GM23248 (cell line): ENCODE data around the gene PRR5.

Source experiments
- EZH2 ChIP-seq: fragments of 200-600 bp; sonication (generic); IDR thresholded peaks from 2 replicates; pipeline ENCODE4 v1.6.1; 2018; ENCODE audit warnings: antibody characterized with exemption, mild to moderate bottlenecking; ENCODE audit not compliant: insufficient read depth, poor library complexity, severe bottlenecking
- EZH2phosphoT487 ChIP-seq: fragments of 200-600 bp; sonication (generic); IDR thresholded peaks from 2 replicates; pipeline ENCODE4 v1.6.1; 2018; ENCODE audit warnings: antibody characterized with exemption, moderate library complexity, mild to moderate bottlenecking, low read depth; ENCODE audit not compliant: insufficient read depth

DNA sequence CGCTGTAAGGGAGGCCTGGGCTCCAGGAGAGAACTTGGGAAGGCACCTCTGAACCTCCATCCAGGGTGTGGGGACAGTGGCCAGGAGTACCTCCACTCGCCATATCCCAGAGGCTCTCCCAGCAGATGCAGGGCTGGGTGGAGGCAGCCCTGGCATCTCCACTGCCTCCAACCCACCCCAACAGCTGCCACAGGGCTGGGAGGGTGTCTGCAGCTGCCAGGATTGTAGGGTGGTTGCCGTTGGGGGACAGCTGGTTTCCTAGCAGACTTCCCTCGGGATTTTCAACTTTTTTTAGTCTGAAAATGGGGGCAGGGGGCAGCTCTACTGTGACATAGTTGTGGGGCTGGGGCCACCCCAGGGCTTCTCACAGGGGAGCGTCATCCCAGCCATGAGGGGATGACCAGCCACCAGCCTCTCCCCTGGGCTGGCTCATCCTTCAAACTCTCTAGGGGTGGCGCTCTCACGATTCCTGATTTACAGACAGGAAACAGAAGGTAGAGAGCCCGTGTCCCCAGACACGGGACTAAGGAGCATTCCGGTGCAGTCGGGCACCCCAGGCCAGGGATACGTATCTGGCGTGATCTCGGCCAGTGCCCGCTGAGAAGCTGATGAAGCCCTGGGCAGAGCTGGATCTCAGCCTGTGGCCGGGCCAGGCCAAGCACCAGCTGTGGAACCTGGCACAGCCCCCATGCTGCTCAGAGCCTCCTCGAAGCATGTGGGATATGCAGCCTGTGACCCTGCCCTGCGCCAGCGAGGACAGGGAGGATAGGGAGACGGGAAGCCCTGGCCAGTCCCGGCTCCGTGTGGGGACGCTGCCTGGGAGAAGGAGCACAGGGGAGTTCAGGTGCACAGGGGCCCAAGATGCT is 9.9 kb downstream of the PRR5 start:
- TF ChIP-seq EZH2phosphoT487 (no peak), EZH2 (no peak)
